GM18507 (cell line): Measurements from ENCODE around the gene ACOX1.
"Not testable (repeated sequence)": the region's sequence is repeated elsewhere in the genome, so short reads cannot be mapped to it uniquely, and the experiment has no call there.

Source experiments
- DNase-seq: peaks from one replicate; pipeline ENCODE4 v3.0.0; 2011; ENCODE audit warnings: low read depth; ENCODE audit not compliant: insufficient read length; ENCODE audit errors: extremely low spot score
- FAIRE-seq: peaks from 2 replicates; lab custom pipeline; 2011; peaks lifted over from hg19 to GRCh38; lab: Jason Lieb, UNC

Gene ACOX1

DNA sequence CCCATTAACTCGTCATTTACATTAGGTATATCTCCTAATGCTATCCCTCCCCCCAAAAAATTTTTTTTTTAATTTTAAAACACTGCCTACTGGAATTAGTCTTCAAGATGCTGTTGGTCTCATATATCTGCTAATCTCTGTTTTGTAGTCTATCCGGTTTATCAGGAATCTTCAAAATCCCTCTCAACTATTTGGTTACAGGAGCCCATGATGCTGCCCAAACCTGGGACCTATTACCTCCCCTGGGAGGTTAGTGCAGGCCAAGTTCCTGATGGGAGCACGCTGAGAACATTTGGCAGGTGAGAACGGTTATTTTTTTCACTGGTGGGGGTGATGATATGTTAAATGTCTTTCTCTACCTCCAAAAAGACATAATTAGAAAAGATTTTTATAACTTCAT, 7.0 kb upstream of the ACOX1 start:
- DNase-seq = no peak
- FAIRE-seq = no peak

- DNase-seq (no peak), FAIRE-seq (no peak)
Observed at GRCh38 chr17:75983501-75984181, 4.7 kb upstream of the ACOX1 start.

- DNase-seq (no peak), FAIRE-seq (no peak)
Observed at GRCh38 chr17:75981019-75981615, 2.2 kb upstream of the ACOX1 start.

- FAIRE-seq (no peak), DNase-seq (no peak)
Observed at GRCh38 chr17:75980188-75981018, 1.4 kb upstream of the ACOX1 start.

DNA sequence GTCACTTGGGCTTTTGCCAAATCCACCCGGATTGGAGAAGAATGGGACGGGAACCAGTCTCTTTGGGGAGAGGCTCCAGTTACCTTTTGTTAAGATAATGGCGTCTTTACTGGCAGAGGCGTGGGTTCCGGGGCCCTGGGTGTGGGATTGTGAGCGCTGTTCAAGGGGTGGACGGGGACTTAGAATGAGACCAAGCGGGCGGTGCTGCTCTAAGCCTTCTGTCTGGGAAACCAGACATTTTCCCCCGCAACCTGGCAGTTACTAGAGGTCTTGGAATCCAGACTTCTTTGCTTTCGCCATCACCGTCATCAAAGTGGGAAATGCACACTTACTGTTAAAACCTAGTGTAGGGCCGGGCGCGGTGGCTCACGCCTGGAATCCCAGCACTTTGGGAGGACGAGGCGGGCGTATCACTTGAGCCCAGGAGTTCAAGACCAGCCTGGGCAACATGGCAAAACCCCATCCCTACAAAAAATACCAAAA, 780 bp upstream of the ACOX1 start:
- peak; percentile 18 for FAIRE-seq
- no peak for DNase-seq

DNA sequence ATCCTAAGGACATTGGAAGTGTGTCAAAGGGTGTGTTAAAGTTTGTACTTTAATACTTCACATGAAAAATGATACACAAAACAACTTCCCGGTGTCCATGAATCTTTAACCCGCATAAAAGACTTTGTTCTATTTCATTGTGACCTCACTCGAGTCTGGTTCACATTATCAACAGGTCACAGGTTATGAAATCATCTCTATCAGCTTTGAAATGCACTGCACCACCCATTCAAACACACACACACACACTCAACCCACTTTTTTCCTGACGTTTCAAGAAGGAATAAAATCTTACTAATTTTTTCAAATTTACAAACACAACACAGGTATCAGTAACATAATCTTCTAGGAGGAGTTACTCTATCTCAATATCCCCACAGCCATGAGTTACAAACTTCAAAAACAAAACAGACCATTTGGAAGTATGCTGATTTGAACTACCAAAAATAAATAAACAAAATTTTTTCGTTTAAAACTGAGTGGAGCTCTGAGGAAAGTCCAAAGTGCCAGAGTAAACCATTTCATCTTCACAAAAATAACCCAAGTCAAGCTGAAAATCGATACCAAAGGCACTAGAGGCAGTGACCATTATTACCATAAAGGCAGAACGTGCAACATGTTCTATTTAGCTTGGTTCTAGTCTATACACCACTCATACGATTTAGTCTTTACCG, 2.7 kb downstream of the ACOX1 start:
- no peak for DNase-seq
- no peak for FAIRE-seq

- no peak for FAIRE-seq
- DNase-seq = no peak
Observed at GRCh38 chr17:75975757-75976174, 3.2 kb downstream of the ACOX1 start.

- FAIRE-seq, DNase-seq: not testable (repeated sequence)
Observed at GRCh38 chr17:75975187-75975586, 3.8 kb downstream of the ACOX1 start.

- DNase-seq (no peak), FAIRE-seq (no peak)
Observed at GRCh38 chr17:75970626-75971025, 8.3 kb downstream of the ACOX1 start.

DNA sequence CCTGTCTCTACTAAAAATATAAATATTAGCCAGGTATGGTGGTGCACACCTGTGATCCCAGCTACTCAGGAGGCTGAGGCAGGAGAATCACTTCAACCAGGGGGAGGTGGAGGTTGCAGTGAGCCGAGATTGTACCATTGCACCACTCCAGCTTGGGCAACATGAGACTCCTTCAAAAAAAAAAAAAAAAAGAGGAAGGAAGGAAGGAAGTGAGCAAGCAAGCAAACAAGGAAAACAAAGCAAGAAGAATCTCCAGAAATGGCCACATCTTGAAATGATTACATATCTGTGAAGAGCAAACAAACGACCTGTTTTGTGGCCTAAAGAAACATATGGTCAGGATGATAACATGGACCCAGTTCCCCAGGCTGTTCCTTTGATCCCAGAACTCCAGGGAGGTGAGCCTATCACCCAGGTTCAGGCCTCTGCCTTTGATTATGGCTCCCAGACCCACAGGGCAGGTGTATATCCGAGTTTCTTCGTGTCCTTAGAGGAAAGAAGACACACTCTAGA, 8.9 kb downstream of the ACOX1 start:
- no peak for FAIRE-seq

DNA sequence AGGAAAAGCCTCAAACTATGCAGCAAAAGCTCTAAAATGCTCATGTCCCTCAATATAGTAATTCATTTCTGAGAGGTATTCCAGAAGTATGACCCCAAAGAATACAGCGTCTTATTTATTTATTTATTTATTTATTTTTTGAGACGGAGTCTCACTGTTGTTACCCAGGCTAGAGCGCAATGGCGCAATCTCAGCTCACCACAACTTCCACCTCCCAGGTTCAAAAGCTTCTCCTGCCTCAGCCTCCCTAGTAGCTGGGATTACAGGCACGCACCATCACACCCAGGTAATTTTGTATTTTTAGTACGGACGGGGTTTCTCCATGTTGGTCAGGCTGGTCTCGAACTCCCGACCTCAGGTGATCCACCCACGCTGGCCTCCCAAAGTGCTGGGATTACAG, 9.9 kb downstream of the ACOX1 start:
- not testable (repeated sequence) for FAIRE-seq, DNase-seq

More for the DNA sequence above, 8.9 kb downstream of the ACOX1 start:
- DNase-seq = no peak

GRCh38 chr17:75965468-75965867, 13.5 kb downstream of the ACOX1 start:
- DNase-seq = no peak
- no peak for FAIRE-seq

DNA sequence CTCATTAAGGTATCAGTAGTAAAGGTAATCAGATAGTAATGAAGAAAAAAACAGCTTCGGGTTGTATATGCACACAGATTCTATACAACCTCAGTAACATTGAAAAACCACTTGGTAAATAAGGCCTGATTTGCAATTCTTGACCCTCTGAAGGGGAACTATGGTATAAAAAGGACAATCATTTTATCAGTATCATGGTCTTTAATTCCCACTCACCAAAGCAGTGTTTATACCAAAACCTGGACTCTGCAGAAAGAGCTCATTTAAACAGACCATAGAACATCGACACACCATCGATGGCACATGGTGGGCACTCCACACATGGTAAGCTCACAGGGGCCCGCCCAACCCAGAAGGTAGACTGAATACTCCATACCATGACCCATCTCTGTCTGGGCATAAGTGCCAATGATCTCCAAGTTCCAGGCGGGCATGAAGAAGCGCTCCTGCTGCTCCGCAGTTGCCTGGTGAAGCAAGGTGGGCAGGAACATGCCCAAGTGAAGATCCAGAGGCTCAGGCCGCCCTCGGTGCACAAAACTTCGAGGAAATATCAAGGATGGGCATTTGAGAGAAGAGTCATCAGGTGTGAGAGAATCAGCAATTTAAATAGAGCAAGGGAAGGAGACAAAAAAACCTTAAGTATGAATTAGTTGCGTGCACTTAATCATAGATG, 19.0 kb downstream of the ACOX1 start:
- no peak for FAIRE-seq
- DNase-seq = no peak

GRCh38 chr17:75959051-75959838, 19.7 kb downstream of the ACOX1 start:
- no peak for DNase-seq
- FAIRE-seq = no peak

DNA sequence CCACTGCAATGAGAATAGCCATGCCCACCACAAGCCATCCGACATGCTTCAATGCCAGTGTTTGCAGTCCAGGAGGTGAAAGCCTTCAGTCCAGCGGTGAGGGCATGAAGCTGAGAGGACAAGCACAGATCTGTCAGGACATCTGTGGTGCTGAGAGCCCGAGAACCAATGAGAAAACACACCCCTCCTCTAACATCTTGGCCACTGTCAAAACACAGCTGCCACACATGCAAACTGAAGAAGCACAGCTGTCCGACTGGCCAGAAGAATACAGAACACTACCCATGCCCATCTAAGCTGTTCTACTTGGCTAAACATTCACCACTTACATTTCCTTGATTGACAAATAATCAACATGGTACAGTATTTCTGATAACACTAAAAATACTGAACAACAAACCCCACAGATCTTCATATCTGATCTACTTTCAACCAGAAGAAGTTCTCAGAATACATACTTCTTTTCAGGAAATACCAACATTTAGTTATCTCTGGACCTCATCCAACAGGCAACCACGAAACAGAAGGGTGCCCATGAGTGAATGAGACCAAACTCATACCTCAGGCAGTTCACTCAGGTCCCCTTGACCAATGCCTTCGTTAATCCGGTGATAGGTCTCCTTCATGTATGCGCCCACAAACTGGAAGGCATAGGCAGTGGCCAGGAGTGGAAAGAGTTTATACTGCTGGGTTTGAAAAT, 28.0 kb downstream of the ACOX1 start:
- DNase-seq (no peak), FAIRE-seq (no peak)

GRCh38 chr17:75950421-75950820, 28.5 kb downstream of the ACOX1 start:
- FAIRE-seq (no peak), DNase-seq (no peak)

- FAIRE-seq = no peak
- DNase-seq = no peak
Observed at GRCh38 chr17:75945211-75945610, 33.8 kb downstream of the ACOX1 start.

GRCh38 chr17:75943491-75943890, 35.5 kb downstream of the ACOX1 start:
- no peak for FAIRE-seq
- no peak for DNase-seq
